Measurements from ENCODE around the gene SIPA1L3. TPM values are rescaled to one million over a fixed set of nuclear protein-coding genes. Genes with fewer than 3 reads are reported as not detected.

The SIPA1L3 gene
- total and polyA plus RNA-seq, 2 experiments from 2014 or later, result 15.7 to 54.1 TPM

- no peaks in the 10 kb centered on the region; the same call in 2 of the 3 replicates for H3K9me3 Mint-ChIP-seq
- no peaks in the 10 kb centered on the region for H3K79me2 ChIP-seq (replicated peaks; ENCODE audit: insufficient read depth)
- H3K27me3 Mint-ChIP-seq (ENCODE audit: insufficient read depth, low read depth, poor library complexity), result peaks cover 25% of the 10 kb centered on the region
- no peaks in the 10 kb centered on the region for H3K27me3 ChIP-seq (ENCODE audit: insufficient read depth)
- ATAC-seq (peak; percentile 42), DNase-seq (ENCODE audit: low spot score) (peak; percentile 73)
- H3K9me2 ChIP-seq (ENCODE audit: insufficient read depth), result no peaks in the 10 kb centered on the region
- H3K27ac ChIP-seq (ENCODE audit: low read depth), result no peak overlapping the region
- no peak overlapping the region for H3K27ac Mint-ChIP-seq
- H4K20me1 ChIP-seq (replicated peaks; ENCODE audit: insufficient read depth), result no peaks in the 10 kb centered on the region
- H3K4me1 ChIP-seq (ENCODE audit: insufficient read depth), result peaks cover 14% of the 10 kb centered on the region
- peak overlapping the region; percentile 99 for H3K4me2 ChIP-seq
- H3F3A ChIP-seq (replicated peaks; ENCODE audit: low read depth), result peaks cover 23% of the 10 kb centered on the region
- peaks cover 46% of the 10 kb centered on the region for H3K4me1 Mint-ChIP-seq
- TF ChIP-seq POLR2AphosphoS5 (IDR thresholded peaks at IDR 0.05; ENCODE audit: low read depth) (no peak), STAT1 (IDR thresholded peaks at IDR 0.05; ENCODE audit: unreplicated experiment) (no peak), EZH2phosphoT487 (IDR thresholded peaks at IDR 0.05; ENCODE audit: unreplicated experiment) (no peak), CREB1 (CRISPR knock-in tag; IDR thresholded peaks at IDR 0.05; ENCODE audit: low read depth) (no peak)
- peaks cover 12% of the 10 kb centered on the region; the same call in 2 of the 3 replicates for H3K36me3 Mint-ChIP-seq (ENCODE audit: low read depth)
- no peaks in the 10 kb centered on the region for H3K36me3 ChIP-seq (ENCODE audit: insufficient read depth)
- H2AFZ ChIP-seq, result no peak overlapping the region
- H3K4me3 Mint-ChIP-seq, result peak overlapping the region; percentile 82; the same call in 2 of the 3 replicates
- H3K4me3 ChIP-seq, result peak overlapping the region; percentile 80
Observed at GRCh38 chr19:38211766-38212165, 304.8 kb downstream of the SIPA1L3 start.

- DNase-seq (ENCODE audit: low spot score) (no peak), ATAC-seq (no peak)
- no peaks in the 10 kb centered on the region for H3K9me2 ChIP-seq (ENCODE audit: insufficient read depth)
- H2AFZ ChIP-seq, result no peak overlapping the region
- H3K36me3 ChIP-seq (ENCODE audit: insufficient read depth), result no peaks in the 10 kb centered on the region
- H3F3A ChIP-seq (replicated peaks; ENCODE audit: low read depth), result peaks cover 20% of the 10 kb centered on the region
- H3K4me2 ChIP-seq, result no peak overlapping the region
- H3K4me1 ChIP-seq (ENCODE audit: insufficient read depth), result peaks cover 9% of the 10 kb centered on the region; the same call in 1 of the 2 replicates
- no peaks in the 10 kb centered on the region for H4K20me1 ChIP-seq (replicated peaks; ENCODE audit: insufficient read depth)
- no peaks in the 10 kb centered on the region for H3K79me2 ChIP-seq (replicated peaks; ENCODE audit: insufficient read depth)
- H3K4me1 Mint-ChIP-seq, result peaks cover 32% of the 10 kb centered on the region
- no peak overlapping the region for H3K4me3 ChIP-seq
- H3K27me3 Mint-ChIP-seq (ENCODE audit: insufficient read depth, low read depth, poor library complexity), result peaks cover 25% of the 10 kb centered on the region
- H3K36me3 Mint-ChIP-seq (ENCODE audit: low read depth), result peaks cover 20% of the 10 kb centered on the region
- no peaks in the 10 kb centered on the region for H3K27me3 ChIP-seq (ENCODE audit: insufficient read depth)
- H3K27ac Mint-ChIP-seq, result no peak overlapping the region
- H3K27ac ChIP-seq (ENCODE audit: low read depth), result 0 out of 2 replicates have a peak overlapping the region, but pooled peaks have one; percentile 32
- H3K9me3 Mint-ChIP-seq, result no peaks in the 10 kb centered on the region; the same call in 2 of the 3 replicates
- no peak overlapping the region for H3K4me3 Mint-ChIP-seq
- TF ChIP-seq NANOG (IDR thresholded peaks at IDR 0.05; ENCODE audit: borderline replicate concordance) (no peak), CREB1 (CRISPR knock-in tag; IDR thresholded peaks at IDR 0.05; ENCODE audit: low read depth) (no peak), REST (IDR thresholded peaks at IDR 0.05; ENCODE audit: unreplicated experiment) (no peak), ZNF114 (CRISPR knock-in tag; IDR thresholded peaks at IDR 0.05) (no peak), EZH2 (IDR thresholded peaks at IDR 0.05; ENCODE audit: low read depth, unreplicated experiment) (no peak), JUNB (IDR thresholded peaks at IDR 0.05; ENCODE audit: unreplicated experiment) (no peak), POLR2AphosphoS5 (IDR thresholded peaks at IDR 0.05; ENCODE audit: low read depth) (no peak), ZNF331 (CRISPR knock-in tag; IDR thresholded peaks at IDR 0.05; ENCODE audit: low read depth) (no peak), EZH2phosphoT487 (IDR thresholded peaks at IDR 0.05; ENCODE audit: unreplicated experiment) (no peak)
- TF ChIP-seq, protein P1, sequence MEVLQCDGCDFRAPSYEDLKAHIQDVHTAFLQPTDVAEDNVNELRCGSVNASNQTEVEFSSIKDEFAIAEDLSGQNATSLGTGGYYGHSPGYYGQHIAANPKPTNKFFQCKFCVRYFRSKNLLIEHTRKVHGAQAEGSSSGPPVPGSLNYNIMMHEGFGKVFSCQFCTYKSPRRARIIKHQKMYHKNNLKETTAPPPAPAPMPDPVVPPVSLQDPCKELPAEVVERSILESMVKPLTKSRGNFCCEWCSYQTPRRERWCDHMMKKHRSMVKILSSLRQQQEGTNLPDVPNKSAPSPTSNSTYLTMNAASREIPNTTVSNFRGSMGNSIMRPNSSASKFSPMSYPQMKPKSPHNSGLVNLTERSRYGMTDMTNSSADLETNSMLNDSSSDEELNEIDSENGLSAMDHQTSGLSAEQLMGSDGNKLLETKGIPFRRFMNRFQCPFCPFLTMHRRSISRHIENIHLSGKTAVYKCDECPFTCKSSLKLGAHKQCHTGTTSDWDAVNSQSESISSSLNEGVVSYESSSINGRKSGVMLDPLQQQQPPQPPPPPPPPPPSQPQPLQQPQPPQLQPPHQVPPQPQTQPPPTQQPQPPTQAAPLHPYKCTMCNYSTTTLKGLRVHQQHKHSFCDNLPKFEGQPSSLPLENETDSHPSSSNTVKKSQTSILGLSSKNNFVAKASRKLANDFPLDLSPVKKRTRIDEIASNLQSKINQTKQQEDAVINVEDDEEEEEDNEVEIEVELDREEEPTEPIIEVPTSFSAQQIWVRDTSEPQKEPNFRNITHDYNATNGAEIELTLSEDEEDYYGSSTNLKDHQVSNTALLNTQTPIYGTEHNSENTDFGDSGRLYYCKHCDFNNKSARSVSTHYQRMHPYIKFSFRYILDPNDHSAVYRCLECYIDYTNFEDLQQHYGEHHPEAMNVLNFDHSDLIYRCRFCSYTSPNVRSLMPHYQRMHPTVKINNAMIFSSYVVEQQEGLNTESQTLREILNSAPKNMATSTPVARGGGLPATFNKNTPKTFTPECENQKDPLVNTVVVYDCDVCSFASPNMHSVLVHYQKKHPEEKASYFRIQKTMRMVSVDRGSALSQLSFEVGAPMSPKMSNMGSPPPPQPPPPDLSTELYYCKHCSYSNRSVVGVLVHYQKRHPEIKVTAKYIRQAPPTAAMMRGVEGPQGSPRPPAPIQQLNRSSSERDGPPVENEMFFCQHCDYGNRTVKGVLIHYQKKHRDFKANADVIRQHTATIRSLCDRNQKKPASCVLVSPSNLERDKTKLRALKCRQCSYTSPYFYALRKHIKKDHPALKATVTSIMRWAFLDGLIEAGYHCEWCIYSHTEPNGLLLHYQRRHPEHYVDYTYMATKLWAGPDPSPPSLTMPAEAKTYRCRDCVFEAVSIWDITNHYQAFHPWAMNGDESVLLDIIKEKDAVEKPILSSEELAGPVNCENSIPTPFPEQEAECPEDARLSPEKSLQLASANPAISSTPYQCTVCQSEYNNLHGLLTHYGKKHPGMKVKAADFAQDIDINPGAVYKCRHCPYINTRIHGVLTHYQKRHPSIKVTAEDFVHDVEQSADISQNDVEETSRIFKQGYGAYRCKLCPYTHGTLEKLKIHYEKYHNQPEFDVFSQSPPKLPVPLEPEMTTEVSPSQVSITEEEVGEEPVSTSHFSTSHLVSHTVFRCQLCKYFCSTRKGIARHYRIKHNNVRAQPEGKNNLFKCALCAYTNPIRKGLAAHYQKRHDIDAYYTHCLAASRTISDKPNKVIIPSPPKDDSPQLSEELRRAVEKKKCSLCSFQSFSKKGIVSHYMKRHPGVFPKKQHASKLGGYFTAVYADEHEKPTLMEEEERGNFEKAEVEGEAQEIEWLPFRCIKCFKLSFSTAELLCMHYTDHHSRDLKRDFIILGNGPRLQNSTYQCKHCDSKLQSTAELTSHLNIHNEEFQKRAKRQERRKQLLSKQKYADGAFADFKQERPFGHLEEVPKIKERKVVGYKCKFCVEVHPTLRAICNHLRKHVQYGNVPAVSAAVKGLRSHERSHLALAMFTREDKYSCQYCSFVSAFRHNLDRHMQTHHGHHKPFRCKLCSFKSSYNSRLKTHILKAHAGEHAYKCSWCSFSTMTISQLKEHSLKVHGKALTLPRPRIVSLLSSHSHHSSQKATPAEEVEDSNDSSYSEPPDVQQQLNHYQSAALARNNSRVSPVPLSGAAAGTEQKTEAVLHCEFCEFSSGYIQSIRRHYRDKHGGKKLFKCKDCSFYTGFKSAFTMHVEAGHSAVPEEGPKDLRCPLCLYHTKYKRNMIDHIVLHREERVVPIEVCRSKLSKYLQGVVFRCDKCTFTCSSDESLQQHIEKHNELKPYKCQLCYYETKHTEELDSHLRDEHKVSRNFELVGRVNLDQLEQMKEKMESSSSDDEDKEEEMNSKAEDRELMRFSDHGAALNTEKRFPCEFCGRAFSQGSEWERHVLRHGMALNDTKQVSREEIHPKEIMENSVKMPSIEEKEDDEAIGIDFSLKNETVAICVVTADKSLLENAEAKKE (CRISPR knock-in tag; IDR thresholded peaks at IDR 0.05), result no peak
- TF ChIP-seq, protein P2, sequence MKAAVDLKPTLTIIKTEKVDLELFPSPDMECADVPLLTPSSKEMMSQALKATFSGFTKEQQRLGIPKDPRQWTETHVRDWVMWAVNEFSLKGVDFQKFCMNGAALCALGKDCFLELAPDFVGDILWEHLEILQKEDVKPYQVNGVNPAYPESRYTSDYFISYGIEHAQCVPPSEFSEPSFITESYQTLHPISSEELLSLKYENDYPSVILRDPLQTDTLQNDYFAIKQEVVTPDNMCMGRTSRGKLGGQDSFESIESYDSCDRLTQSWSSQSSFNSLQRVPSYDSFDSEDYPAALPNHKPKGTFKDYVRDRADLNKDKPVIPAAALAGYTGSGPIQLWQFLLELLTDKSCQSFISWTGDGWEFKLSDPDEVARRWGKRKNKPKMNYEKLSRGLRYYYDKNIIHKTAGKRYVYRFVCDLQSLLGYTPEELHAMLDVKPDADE (IDR thresholded peaks at IDR 0.05), result no peak
Observed at GRCh38 chr19:38213469-38213868, 306.5 kb downstream of the SIPA1L3 start.

All from GM23338 (cell line).